ENCODE measurements around the gene RRP1B. TPM values are rescaled to one million over a fixed set of nuclear protein-coding genes. Genes with fewer than 3 reads are reported as not detected.

Gene RRP1B
- total and polyA plus RNA-seq, 2 donors (not counting 1 experiment from before 2014, with no cell fraction given), result 6.0 to 22.4 TPM

DNA sequence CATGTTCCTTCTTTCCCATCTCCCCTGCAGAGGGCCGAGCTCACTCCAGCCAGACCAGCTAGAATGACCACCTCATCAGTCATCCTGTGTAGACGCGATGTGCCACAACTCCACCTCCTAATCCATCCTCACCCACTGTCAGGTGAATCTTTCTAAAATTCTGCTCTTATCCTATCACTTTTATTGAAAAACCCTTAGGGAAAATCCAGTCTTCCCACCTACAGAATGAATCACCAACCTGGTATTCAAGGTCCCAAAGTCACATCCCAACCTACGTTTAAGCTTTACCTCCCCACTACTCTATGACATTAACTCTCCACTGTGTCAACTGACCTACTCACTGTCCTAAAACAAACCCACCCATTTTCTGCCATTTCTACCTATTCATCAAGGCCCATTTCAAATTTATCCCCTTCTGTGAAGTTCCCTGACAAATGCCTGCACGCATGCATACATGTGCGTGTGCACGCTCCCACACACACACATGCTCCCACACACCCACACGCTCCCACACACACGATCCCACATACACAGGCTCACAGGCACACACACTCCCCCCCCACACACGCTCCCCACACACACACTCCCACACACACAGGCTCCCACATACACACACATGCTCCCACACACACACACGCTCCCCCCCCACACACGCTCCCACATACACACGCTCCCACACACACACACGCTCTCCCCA is 27.8 kb upstream of the RRP1B start:
- no peak overlapping the region for H3K9ac ChIP-seq (ENCODE audit: low read length)
- intact Hi-C loops (cut with micrococcal nuclease), result no loop called here
- H3K9me3 ChIP-seq (ENCODE audit: control extremely low read depth in 1 of 3, control insufficient read depth in 2 of 3, insufficient read depth in 1 of 3, low read length in 2 of 3), result no peaks in the 10 kb centered on the region
- no peaks in the 10 kb centered on the region for H3K79me2 ChIP-seq (ENCODE audit: control insufficient read depth, insufficient read depth, low read length)
- no peaks in the 10 kb centered on the region for H3K27me3 ChIP-seq (replicated peaks in 1 of 4; ENCODE audit: control extremely low read depth in 1 of 4, control insufficient read depth in 3 of 4, insufficient read depth in 4 of 4, low read length in 3 of 4)
- H3K4me3 ChIP-seq (ENCODE audit: control extremely low read depth in 1 of 5, extremely low read depth in 1 of 5, insufficient read depth in 1 of 5, low read depth in 2 of 5, low read length in 4 of 5), result no peak overlapping the region
- H3K36me3 ChIP-seq (replicated peaks in 1 of 2; ENCODE audit: control extremely low read depth in 1 of 2, control insufficient read depth in 1 of 2, extremely low read depth in 1 of 2, insufficient read depth in 2 of 2, low read length in 1 of 2), result no peaks in the 10 kb centered on the region
- DNase-seq (no peak), ATAC-seq (ENCODE audit: low read depth) (no peak)
- no peak overlapping the region for H3K4me2 ChIP-seq (replicated peaks; ENCODE audit: low read depth, low read length, poor library complexity, severe bottlenecking)
- no peak overlapping the region for H2AFZ ChIP-seq (ENCODE audit: insufficient read depth, low read depth, low read length, poor library complexity, severe bottlenecking)
- no peak overlapping the region for H3K27ac ChIP-seq (ENCODE audit: low read length in 2 of 2)
- peaks cover 6% of the 10 kb centered on the region for H3K9me3 Mint-ChIP-seq (ENCODE audit: insufficient read depth)
- H3K4me3 Mint-ChIP-seq, result no peak overlapping the region
- 91% methylated on average over 14 of the region's 14 CpGs for WGBS (ENCODE audit: insufficient coverage)
- no peaks in the 10 kb centered on the region for H3K4me1 Mint-ChIP-seq
- POLR2A ChIA-PET, result no interaction called here
- no peaks in the 10 kb centered on the region for H4K20me1 ChIP-seq (ENCODE audit: control insufficient read depth, insufficient read depth, low read length, poor library complexity, severe bottlenecking)
- no peak overlapping the region for H3K27ac Mint-ChIP-seq
- H3K27me3 Mint-ChIP-seq, result peaks cover 7% of the 10 kb centered on the region
- no peaks in the 10 kb centered on the region for H3K4me1 ChIP-seq (ENCODE audit: control insufficient read depth in 2 of 2, insufficient read depth in 2 of 2, low read length in 2 of 2)
- no peak for TF ChIP-seq EZH2 (IDR thresholded peaks at IDR 0.05; ENCODE audit: borderline replicate concordance, insufficient read depth, low read depth, low read length, poor library complexity, severe bottlenecking)
- CTCF ChIA-PET, result no interaction called here

DNA sequence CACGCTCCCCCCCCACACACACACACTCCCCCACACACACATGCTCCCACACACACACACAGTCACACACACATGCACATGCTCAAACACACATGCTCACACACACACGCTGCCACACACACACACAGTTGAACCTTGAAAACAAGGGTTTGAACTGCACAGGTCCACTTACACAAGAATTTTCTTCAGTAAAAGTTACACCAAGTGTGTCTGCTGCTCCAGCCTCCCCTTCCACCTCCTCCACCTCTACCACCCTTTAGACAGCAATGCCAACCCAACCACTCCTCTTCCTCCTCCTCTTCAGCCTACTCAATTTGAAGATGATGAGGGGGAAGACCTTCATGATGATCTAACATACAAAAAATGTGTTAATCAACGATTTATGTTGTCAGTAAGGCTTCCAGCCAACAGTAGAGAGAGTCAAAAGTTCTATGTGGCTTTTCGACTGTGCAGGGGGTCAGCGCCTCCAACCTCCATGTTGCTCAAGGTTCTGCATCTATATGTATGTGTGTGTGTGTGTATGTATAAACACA is 26.9 kb upstream of the RRP1B start:
- no peak for ATAC-seq (ENCODE audit: low read depth)
- Histone ChIP-seq H2AFZ (ENCODE audit: insufficient read depth, low read depth, low read length, poor library complexity, severe bottlenecking) (no peak overlapping the region), H3K27me3 (replicated peaks in 1 of 4; ENCODE audit: control extremely low read depth in 1 of 4, control insufficient read depth in 3 of 4, insufficient read depth in 4 of 4, low read length in 3 of 4) (no peaks in the 10 kb centered on the region), H3K4me3 (ENCODE audit: control extremely low read depth in 1 of 5, extremely low read depth in 1 of 5, insufficient read depth in 1 of 5, low read depth in 2 of 5, low read length in 4 of 5) (no peak overlapping the region), H3K36me3 (replicated peaks in 1 of 2; ENCODE audit: control extremely low read depth in 1 of 2, control insufficient read depth in 1 of 2, extremely low read depth in 1 of 2, insufficient read depth in 2 of 2, low read length in 1 of 2) (no peaks in the 10 kb centered on the region), H3K27ac (ENCODE audit: low read length in 2 of 2) (no peak overlapping the region), H3K79me2 (ENCODE audit: control insufficient read depth, insufficient read depth, low read length) (no peaks in the 10 kb centered on the region), H4K20me1 (ENCODE audit: control insufficient read depth, insufficient read depth, low read length, poor library complexity, severe bottlenecking) (no peaks in the 10 kb centered on the region), H3K9me3 (ENCODE audit: control extremely low read depth in 1 of 3, control insufficient read depth in 2 of 3, insufficient read depth in 1 of 3, low read length in 2 of 3) (no peaks in the 10 kb centered on the region), H3K4me2 (replicated peaks; ENCODE audit: low read depth, low read length, poor library complexity, severe bottlenecking) (no peak overlapping the region), H3K4me1 (ENCODE audit: control insufficient read depth in 2 of 2, insufficient read depth in 2 of 2, low read length in 2 of 2) (no peaks in the 10 kb centered on the region), H3K9ac (ENCODE audit: low read length) (no peak overlapping the region)
- DNase-seq, result no peak
- intact Hi-C loops (cut with micrococcal nuclease), result no loop called here
- Mint-ChIP-seq H3K9me3 (ENCODE audit: insufficient read depth) (peaks cover 6% of the 10 kb centered on the region), H3K4me1 (no peaks in the 10 kb centered on the region), H3K4me3 (no peak overlapping the region), H3K27me3 (peaks cover 6% of the 10 kb centered on the region), H3K27ac (no peak overlapping the region)
- no peak for TF ChIP-seq EZH2 (IDR thresholded peaks at IDR 0.05; ENCODE audit: borderline replicate concordance, insufficient read depth, low read depth, low read length, poor library complexity, severe bottlenecking)
- TF ChIP-seq, protein P1, sequence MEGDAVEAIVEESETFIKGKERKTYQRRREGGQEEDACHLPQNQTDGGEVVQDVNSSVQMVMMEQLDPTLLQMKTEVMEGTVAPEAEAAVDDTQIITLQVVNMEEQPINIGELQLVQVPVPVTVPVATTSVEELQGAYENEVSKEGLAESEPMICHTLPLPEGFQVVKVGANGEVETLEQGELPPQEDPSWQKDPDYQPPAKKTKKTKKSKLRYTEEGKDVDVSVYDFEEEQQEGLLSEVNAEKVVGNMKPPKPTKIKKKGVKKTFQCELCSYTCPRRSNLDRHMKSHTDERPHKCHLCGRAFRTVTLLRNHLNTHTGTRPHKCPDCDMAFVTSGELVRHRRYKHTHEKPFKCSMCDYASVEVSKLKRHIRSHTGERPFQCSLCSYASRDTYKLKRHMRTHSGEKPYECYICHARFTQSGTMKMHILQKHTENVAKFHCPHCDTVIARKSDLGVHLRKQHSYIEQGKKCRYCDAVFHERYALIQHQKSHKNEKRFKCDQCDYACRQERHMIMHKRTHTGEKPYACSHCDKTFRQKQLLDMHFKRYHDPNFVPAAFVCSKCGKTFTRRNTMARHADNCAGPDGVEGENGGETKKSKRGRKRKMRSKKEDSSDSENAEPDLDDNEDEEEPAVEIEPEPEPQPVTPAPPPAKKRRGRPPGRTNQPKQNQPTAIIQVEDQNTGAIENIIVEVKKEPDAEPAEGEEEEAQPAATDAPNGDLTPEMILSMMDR (IDR thresholded peaks at IDR 0.05), result no peak
- POLR2A ChIA-PET, result no interaction called here
- CTCF ChIA-PET, result interaction anchor here (3.1 kb wide), 1 partner anchor 14 kb away, joined by 11 read pairs; no protein-coding TSS in a partner anchor
- whole genome bisulfite sequencing (ENCODE audit: insufficient coverage), result 79% methylated on average over 2 of the region's 5 CpGs

Measured in B cell (primary cell).